Fibroblast of mammary gland (primary cell): ENCODE measurements around the gene TBC1D17.

Source experiments
- DNase-seq: peaks from one replicate; pipeline ENCODE4 v3.0.0-alpha.2; 2010; ENCODE audit warnings: low read depth
- H3K4me3 ChIP-seq: 2 replicates; pipeline ENCODE4 v1.5.1; 2011; ENCODE audit warnings: low read depth, mild to moderate bottlenecking, low read length, moderate library complexity; ENCODE audit not compliant: control insufficient read depth
- TF ChIP-seq, protein P1 (sequence below): conservative IDR thresholded peaks from 2 replicates; pipeline ENCODE4 v1.5.1; 2011; ENCODE audit warnings: low read depth, low read length, inconsistent platforms; ENCODE audit not compliant: control insufficient read depth, insufficient read depth

Gene TBC1D17

DNA sequence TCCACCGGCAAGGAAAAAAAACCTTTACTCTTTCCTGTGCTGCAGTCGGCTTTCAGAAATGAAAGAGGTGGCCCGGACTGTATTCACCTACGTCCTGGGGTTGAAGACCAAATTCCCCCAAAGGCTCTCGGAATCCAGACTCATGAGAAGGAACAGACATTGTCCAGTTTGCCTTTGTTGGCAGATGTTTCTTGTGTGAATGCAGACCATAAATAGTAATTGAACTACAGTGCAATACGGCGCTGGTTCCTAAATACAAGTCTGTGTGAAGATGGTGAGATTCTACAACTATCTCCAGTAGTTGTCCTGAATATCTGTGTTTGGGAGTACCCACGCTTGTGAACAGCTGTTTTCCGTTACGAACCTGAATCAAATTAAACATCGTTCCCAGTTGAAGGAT, 37.8 kb upstream of the TBC1D17 start:
- TF ChIP-seq, protein P1, sequence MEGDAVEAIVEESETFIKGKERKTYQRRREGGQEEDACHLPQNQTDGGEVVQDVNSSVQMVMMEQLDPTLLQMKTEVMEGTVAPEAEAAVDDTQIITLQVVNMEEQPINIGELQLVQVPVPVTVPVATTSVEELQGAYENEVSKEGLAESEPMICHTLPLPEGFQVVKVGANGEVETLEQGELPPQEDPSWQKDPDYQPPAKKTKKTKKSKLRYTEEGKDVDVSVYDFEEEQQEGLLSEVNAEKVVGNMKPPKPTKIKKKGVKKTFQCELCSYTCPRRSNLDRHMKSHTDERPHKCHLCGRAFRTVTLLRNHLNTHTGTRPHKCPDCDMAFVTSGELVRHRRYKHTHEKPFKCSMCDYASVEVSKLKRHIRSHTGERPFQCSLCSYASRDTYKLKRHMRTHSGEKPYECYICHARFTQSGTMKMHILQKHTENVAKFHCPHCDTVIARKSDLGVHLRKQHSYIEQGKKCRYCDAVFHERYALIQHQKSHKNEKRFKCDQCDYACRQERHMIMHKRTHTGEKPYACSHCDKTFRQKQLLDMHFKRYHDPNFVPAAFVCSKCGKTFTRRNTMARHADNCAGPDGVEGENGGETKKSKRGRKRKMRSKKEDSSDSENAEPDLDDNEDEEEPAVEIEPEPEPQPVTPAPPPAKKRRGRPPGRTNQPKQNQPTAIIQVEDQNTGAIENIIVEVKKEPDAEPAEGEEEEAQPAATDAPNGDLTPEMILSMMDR = no peak
- no peak overlapping the region for H3K4me3 ChIP-seq
- DNase-seq = no peak

DNA sequence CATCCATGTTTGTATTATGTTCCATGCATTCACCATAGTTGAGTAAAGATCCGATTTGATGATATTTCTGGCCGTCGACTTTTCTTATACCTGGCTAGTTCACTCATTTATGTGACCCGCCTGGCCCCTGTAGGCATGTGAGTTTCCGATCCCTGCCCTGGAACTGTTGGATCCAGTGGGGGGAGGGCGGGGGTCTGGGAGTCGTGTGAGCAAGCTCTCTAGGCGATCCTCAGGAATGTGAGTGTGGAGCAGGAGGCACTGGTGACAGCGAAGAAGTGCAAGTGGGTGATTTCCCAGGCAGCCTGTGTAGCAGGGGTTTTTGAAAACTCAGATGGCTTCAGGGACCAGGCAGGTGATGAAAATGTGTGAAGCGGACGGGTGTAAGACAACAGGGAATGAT, 37.2 kb upstream of the TBC1D17 start:
- TF ChIP-seq, protein P1 = no peak
- no peak overlapping the region for H3K4me3 ChIP-seq
- no peak for DNase-seq

DNA sequence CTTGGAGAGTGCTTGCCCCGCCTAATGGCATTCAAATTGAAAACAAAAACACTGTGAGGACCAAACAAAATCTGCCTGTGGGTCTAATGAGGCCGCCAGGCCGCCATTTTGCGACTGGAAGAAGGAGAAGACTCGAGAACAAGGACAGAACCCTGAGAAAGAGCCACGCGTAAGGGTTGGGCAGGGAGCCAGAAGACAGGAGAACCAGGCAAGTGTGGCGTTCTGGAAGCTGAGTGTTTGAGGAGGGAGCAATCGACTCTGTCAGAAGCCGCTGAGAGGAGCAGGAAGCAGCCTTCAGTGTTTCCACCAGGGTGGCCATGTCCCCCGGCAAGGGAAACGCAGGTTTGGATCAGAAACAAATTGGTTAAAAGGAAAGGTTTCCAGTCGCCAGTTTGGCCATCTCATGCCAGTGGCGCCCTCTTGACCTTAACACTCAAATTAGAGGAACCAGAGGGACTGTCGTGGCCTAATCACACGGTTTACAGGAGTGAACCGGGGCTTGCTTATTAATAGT, 36.7 kb upstream of the TBC1D17 start:
- H3K4me3 ChIP-seq = no peak overlapping the region
- DNase-seq = no peak
- TF ChIP-seq, protein P1 = no peak

DNA sequence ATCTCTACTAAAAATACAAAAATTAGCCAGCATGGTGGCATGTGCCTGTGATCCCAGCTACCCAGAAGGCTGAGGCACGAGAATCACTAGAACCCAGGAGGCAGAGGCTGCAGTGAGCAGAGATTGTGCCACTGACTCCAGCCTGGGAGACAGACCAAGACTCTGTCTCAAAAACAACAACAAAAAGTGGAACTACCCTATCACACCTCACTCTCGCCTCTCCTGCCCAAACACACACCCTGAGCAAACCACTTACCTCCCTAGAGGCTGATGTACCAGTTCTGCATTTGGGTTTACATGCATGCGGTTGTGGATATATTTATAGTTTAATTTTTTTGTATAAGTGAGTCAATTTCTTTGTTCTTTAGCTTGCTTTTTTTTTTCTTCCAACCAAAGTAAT, 34.2 kb upstream of the TBC1D17 start:
- DNase-seq = no peak
- TF ChIP-seq, protein P1 = no peak
- H3K4me3 ChIP-seq = no peak overlapping the region

DNA sequence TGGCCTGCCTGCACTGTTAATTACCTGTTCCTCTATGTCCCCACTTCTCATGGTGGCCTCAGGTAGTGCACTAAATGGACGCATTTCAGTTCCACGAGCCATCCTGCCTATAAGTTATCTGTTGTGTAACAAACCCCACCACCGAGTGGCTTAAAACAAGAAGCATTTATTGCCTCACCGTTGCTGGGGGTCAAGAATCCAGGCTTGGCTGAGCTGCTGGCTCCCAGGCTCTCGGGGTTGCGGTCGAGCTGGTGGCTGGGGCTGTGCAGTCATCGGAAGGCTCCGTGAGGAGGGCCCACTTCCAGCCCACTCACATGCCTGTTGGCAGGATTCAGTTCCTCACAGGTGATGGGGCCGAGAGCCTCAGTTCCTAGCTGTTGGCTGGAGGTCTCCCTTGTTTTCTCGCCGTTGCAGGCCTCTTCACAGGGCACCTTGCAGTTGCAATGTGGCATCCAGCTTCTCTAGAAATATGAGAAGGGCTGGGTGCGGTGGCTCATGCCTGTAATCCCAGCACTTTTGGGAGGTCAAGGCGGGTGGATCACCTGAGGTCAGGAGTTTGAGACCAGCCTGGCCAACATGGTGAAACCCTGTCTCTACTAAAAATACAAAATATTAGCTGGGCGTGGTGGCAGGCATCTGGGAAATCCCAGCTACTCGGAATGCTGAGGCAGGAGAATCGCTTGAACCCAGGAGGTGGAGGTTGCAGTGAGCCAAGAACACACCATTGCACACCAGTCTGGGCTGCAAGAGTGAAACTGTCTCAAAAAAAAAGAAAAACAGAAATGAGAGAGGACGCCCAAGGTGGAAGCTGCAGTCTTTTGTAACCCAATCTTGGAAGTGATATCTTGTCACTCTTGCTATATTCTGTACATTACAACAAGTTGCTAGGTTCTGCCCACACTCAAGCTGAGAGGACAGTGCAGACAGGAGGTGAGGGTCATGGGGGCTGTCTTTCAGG, 33.1 kb upstream of the TBC1D17 start:
- TF ChIP-seq, protein P1 = no peak
- H3K4me3 ChIP-seq = no peak overlapping the region
- no peak for DNase-seq

DNA sequence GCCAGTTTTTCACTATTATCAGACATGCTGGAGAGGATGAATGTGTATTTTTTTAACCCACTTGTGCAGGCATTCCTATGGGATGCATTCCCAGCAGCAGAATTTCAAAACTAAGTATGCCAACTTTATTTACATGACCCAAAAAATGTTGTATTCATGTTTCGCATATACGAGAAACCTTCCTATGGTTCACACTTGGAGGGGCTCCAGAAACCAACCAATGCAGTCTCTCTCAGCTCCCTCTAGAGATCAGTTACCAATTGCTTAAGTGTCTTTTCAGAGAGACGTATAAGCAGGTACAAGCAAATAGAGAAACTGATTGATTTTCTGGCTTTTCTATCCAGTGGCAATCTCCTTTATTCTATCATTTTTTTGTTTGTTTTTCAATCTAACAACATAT, 32.1 kb upstream of the TBC1D17 start:
- DNase-seq = no peak
- H3K4me3 ChIP-seq = no peak overlapping the region
- TF ChIP-seq, protein P1 = no peak
